Activated CD8-positive, alpha-beta memory T cell treated with anti-CD3 and anti-CD28 coated beads for 36 hours (primary cell): Measurements from ENCODE around the gene KRTAP4-6. TPM values are rescaled to one million over a fixed set of nuclear protein-coding genes. Genes with fewer than 3 reads are reported as not detected.
"Not testable (repeated sequence)": the region's sequence is repeated elsewhere in the genome, so short reads cannot be mapped to it uniquely, and the experiment has no call there.

Experiments
- CTCF ChIA-PET: fragments of 350-600 bp; sonication (Branson Sonifier 250); formaldehyde crosslinking; loops from one replicate; lab custom pipeline; 2021; ENCODE audit warnings: antibody characterized with exemption; lab: Charles Lee
- POLR2A ChIA-PET: fragments of 350-600 bp; sonication (Branson Sonifier 250); formaldehyde crosslinking; loops from one replicate; lab custom pipeline; 2021; ENCODE audit warnings: antibody characterized with exemption; lab: Charles Lee
- total RNA-seq, 2 experiments: library from RNA; stranded (reverse); gene quantifications; one replicate each; pipeline ENCODE4 v1.2.3, GENCODE V29; 2021

Gene KRTAP4-6
- total RNA-seq = not detected

GRCh38 chr17:41140360-41141131 lies at the start of gene KRTAP4-6:
TSS of gene KRTAP4-6 (minus strand) at chr17:41140544. CDS start at chr17:41140487, 57 bp downstream.
- CTCF ChIA-PET = no interaction called here
- POLR2A ChIA-PET = no interaction called here

- POLR2A ChIA-PET, CTCF ChIA-PET: not testable (repeated sequence)
Observed at GRCh38 chr17:41189837-41190318, 49.5 kb upstream of the KRTAP4-6 start, which contains the start of gene KRTAP9-1. TSS of gene KRTAP9-1 (plus strand) at chr17:41189887. CDS start at chr17:41189887, 0 bp downstream.

- CTCF ChIA-PET = no interaction called here
- POLR2A ChIA-PET = no interaction called here
Observed at GRCh38 chr17:41186872-41187271, 46.5 kb upstream of the KRTAP4-6 start.

- ChIA-PET CTCF (no interaction called here), POLR2A (no interaction called here)
Observed at GRCh38 chr17:41185001-41185400, 44.7 kb upstream of the KRTAP4-6 start.

GRCh38 chr17:41184480-41184961 lies 44.2 kb upstream of the KRTAP4-6 start, which contains the start of gene KRTAP4-1:
TSS of gene KRTAP4-1 (minus strand) at chr17:41184911. CDS start at chr17:41184854, 57 bp downstream.
- ChIA-PET CTCF (no interaction called here), POLR2A (no interaction called here)

GRCh38 chr17:41178843-41179616 lies 38.7 kb upstream of the KRTAP4-6 start:
- ChIA-PET POLR2A (no interaction called here), CTCF (interaction anchor here (0.6 kb wide), 1 partner anchor 143 kb away, joined by 3 read pairs; no protein-coding TSS in a partner anchor)

GRCh38 chr17:41178341-41178740 lies 38.0 kb upstream of the KRTAP4-6 start:
- ChIA-PET CTCF (no interaction called here), POLR2A (no interaction called here)

GRCh38 chr17:41177727-41178271 lies 37.5 kb upstream of the KRTAP4-6 start, which contains the start of gene KRTAP4-2:
TSS of gene KRTAP4-2 (minus strand) at chr17:41178221. CDS start at chr17:41178164, 57 bp downstream.
- POLR2A ChIA-PET = no interaction called here

GRCh38 chr17:41176744-41177387 lies 36.5 kb upstream of the KRTAP4-6 start:
- POLR2A ChIA-PET = no interaction called here
- CTCF ChIA-PET = no interaction called here

More at GRCh38 chr17:41177727-41178271, 37.5 kb upstream of the KRTAP4-6 start, which contains the start of gene KRTAP4-2:
- CTCF ChIA-PET = no interaction called here

- POLR2A ChIA-PET = no interaction called here
- CTCF ChIA-PET = no interaction called here
Observed at GRCh38 chr17:41171886-41172285, 31.5 kb upstream of the KRTAP4-6 start.

- ChIA-PET CTCF (no interaction called here), POLR2A (no interaction called here)
Observed at GRCh38 chr17:41168121-41168520, 27.8 kb upstream of the KRTAP4-6 start, which contains the start of gene KRTAP4-3. TSS of gene KRTAP4-3 (minus strand) at chr17:41168221. CDS start at chr17:41168172, 49 bp downstream.

- CTCF ChIA-PET = no interaction called here
Observed at GRCh38 chr17:41167561-41167960, 27.2 kb upstream of the KRTAP4-6 start.

GRCh38 chr17:41163828-41164227 lies 23.5 kb upstream of the KRTAP4-6 start:
- ChIA-PET POLR2A (no interaction called here), CTCF (no interaction called here)

More at GRCh38 chr17:41167561-41167960, 27.2 kb upstream of the KRTAP4-6 start:
- POLR2A ChIA-PET = no interaction called here

GRCh38 chr17:41160648-41161047 lies 20.3 kb upstream of the KRTAP4-6 start, which contains the start of gene KRTAP4-4:
TSS of gene KRTAP4-4 (minus strand) at chr17:41160748. CDS start at chr17:41160691, 57 bp downstream.
- ChIA-PET CTCF (no interaction called here), POLR2A (no interaction called here)

GRCh38 chr17:41160190-41160589 lies 19.8 kb upstream of the KRTAP4-6 start:
- CTCF ChIA-PET = interaction anchor here (0.6 kb wide), 1 partner anchor 954 kb away, joined by 4 read pairs; no protein-coding TSS in a partner anchor

GRCh38 chr17:41153856-41154255 lies 13.5 kb upstream of the KRTAP4-6 start:
- ChIA-PET CTCF (no interaction called here), POLR2A (no interaction called here)

More at GRCh38 chr17:41160190-41160589, 19.8 kb upstream of the KRTAP4-6 start:
- POLR2A ChIA-PET = not testable (repeated sequence)

- CTCF ChIA-PET = no interaction called here
Observed at GRCh38 chr17:41151525-41151924, 11.2 kb upstream of the KRTAP4-6 start.

GRCh38 chr17:41150026-41150425 lies 9.7 kb upstream of the KRTAP4-6 start:
- POLR2A ChIA-PET = no interaction called here
- CTCF ChIA-PET = no interaction called here

More at GRCh38 chr17:41151525-41151924, 11.2 kb upstream of the KRTAP4-6 start:
- POLR2A ChIA-PET = no interaction called here

- CTCF ChIA-PET = no interaction called here
- POLR2A ChIA-PET = no interaction called here
Observed at GRCh38 chr17:41149652-41149985, 9.3 kb upstream of the KRTAP4-6 start, which contains the start of gene KRTAP4-5. TSS of gene KRTAP4-5 (minus strand) at chr17:41149825. CDS start at chr17:41149767, 58 bp downstream.
